ENCODE results near the gene LCOR.

DNA sequence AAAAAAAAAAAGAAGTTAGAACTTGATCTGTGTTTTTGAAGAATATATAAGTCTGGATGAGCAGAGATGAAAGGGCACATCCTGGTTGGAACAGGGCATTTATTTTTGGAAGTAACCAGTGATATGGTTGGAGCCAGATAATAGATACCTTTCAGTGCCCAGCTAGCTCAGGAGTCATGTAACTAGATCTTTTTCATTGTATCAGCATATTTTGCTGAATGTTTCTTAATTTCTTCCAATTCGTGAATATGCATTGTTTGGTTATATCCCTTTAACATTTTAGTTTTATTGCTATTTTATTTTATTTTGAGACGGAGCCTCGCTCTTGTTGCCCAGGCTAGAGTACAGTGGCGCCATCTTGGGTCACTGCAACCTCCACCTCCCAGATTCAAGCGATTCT lies 81.8 kb downstream of the LCOR start:
- TF ChIP-seq, protein P1, sequence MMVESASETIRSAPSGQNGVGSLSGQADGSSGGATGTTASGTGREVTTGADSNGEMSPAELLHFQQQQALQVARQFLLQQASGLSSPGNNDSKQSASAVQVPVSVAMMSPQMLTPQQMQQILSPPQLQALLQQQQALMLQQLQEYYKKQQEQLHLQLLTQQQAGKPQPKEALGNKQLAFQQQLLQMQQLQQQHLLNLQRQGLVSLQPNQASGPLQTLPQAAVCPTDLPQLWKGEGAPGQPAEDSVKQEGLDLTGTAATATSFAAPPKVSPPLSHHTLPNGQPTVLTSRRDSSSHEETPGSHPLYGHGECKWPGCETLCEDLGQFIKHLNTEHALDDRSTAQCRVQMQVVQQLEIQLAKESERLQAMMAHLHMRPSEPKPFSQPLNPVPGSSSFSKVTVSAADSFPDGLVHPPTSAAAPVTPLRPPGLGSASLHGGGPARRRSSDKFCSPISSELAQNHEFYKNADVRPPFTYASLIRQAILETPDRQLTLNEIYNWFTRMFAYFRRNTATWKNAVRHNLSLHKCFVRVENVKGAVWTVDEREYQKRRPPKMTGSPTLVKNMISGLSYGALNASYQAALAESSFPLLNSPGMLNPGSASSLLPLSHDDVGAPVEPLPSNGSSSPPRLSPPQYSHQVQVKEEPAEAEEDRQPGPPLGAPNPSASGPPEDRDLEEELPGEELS (CRISPR knock-in tag; IDR thresholded peaks at IDR 0.05): no peak
- TF ChIP-seq NR2C2 (CRISPR knock-in tag; IDR thresholded peaks at IDR 0.05) (no peak), NFYB (CRISPR knock-in tag; conservative IDR thresholded peaks at IDR 0.05; ENCODE audit: low read depth) (no peak), NFE2L1 (CRISPR knock-in tag; IDR thresholded peaks at IDR 0.05) (no peak), SP1 (CRISPR knock-in tag; conservative IDR thresholded peaks at IDR 0.05) (no peak), ZNF423 (CRISPR knock-in tag; IDR thresholded peaks at IDR 0.05) (no peak), SMAD3 (CRISPR knock-in tag; IDR thresholded peaks at IDR 0.05; ENCODE audit: borderline replicate concordance) (no peak), EMX1 (CRISPR knock-in tag; IDR thresholded peaks at IDR 0.05) (no peak), NR3C1 (CRISPR knock-in tag; conservative IDR thresholded peaks at IDR 0.05; ENCODE audit: low read depth) (no peak)
- TF ChIP-seq, protein P2, sequence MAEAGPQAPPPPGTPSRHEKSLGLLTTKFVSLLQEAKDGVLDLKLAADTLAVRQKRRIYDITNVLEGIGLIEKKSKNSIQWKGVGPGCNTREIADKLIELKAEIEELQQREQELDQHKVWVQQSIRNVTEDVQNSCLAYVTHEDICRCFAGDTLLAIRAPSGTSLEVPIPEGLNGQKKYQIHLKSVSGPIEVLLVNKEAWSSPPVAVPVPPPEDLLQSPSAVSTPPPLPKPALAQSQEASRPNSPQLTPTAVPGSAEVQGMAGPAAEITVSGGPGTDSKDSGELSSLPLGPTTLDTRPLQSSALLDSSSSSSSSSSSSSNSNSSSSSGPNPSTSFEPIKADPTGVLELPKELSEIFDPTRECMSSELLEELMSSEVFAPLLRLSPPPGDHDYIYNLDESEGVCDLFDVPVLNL (CRISPR knock-in tag; IDR thresholded peaks at IDR 0.05; ENCODE audit: borderline replicate concordance, low read depth): no peak
- TF ChIP-seq, protein P3, sequence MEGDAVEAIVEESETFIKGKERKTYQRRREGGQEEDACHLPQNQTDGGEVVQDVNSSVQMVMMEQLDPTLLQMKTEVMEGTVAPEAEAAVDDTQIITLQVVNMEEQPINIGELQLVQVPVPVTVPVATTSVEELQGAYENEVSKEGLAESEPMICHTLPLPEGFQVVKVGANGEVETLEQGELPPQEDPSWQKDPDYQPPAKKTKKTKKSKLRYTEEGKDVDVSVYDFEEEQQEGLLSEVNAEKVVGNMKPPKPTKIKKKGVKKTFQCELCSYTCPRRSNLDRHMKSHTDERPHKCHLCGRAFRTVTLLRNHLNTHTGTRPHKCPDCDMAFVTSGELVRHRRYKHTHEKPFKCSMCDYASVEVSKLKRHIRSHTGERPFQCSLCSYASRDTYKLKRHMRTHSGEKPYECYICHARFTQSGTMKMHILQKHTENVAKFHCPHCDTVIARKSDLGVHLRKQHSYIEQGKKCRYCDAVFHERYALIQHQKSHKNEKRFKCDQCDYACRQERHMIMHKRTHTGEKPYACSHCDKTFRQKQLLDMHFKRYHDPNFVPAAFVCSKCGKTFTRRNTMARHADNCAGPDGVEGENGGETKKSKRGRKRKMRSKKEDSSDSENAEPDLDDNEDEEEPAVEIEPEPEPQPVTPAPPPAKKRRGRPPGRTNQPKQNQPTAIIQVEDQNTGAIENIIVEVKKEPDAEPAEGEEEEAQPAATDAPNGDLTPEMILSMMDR (IDR thresholded peaks at IDR 0.05): no peak
- TF ChIP-seq, protein P4, sequence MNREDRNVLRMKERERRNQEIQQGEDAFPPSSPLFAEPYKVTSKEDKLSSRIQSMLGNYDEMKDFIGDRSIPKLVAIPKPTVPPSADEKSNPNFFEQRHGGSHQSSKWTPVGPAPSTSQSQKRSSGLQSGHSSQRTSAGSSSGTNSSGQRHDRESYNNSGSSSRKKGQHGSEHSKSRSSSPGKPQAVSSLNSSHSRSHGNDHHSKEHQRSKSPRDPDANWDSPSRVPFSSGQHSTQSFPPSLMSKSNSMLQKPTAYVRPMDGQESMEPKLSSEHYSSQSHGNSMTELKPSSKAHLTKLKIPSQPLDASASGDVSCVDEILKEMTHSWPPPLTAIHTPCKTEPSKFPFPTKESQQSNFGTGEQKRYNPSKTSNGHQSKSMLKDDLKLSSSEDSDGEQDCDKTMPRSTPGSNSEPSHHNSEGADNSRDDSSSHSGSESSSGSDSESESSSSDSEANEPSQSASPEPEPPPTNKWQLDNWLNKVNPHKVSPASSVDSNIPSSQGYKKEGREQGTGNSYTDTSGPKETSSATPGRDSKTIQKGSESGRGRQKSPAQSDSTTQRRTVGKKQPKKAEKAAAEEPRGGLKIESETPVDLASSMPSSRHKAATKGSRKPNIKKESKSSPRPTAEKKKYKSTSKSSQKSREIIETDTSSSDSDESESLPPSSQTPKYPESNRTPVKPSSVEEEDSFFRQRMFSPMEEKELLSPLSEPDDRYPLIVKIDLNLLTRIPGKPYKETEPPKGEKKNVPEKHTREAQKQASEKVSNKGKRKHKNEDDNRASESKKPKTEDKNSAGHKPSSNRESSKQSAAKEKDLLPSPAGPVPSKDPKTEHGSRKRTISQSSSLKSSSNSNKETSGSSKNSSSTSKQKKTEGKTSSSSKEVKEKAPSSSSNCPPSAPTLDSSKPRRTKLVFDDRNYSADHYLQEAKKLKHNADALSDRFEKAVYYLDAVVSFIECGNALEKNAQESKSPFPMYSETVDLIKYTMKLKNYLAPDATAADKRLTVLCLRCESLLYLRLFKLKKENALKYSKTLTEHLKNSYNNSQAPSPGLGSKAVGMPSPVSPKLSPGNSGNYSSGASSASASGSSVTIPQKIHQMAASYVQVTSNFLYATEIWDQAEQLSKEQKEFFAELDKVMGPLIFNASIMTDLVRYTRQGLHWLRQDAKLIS (CRISPR knock-in tag; IDR thresholded peaks at IDR 0.05; ENCODE audit: borderline replicate concordance): no peak
- TF ChIP-seq, protein P5, sequence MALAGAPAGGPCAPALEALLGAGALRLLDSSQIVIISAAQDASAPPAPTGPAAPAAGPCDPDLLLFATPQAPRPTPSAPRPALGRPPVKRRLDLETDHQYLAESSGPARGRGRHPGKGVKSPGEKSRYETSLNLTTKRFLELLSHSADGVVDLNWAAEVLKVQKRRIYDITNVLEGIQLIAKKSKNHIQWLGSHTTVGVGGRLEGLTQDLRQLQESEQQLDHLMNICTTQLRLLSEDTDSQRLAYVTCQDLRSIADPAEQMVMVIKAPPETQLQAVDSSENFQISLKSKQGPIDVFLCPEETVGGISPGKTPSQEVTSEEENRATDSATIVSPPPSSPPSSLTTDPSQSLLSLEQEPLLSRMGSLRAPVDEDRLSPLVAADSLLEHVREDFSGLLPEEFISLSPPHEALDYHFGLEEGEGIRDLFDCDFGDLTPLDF (CRISPR knock-in tag; IDR thresholded peaks at IDR 0.05): no peak
